ENCODE measurements around the gene MEG3. TPM values are rescaled to one million over a fixed set of nuclear protein-coding genes. Genes with fewer than 3 reads are reported as not detected.

Gene MEG3
- total RNA-seq, 1 donor from 2014 or later: 1,377 TPM

- no peak for DNase-seq
Observed at GRCh38 chr14:100881211-100882025, 55.5 kb downstream of the MEG3 start.

- no peak for DNase-seq
Observed at GRCh38 chr14:100882026-100882967, 56.4 kb downstream of the MEG3 start.

DNA sequence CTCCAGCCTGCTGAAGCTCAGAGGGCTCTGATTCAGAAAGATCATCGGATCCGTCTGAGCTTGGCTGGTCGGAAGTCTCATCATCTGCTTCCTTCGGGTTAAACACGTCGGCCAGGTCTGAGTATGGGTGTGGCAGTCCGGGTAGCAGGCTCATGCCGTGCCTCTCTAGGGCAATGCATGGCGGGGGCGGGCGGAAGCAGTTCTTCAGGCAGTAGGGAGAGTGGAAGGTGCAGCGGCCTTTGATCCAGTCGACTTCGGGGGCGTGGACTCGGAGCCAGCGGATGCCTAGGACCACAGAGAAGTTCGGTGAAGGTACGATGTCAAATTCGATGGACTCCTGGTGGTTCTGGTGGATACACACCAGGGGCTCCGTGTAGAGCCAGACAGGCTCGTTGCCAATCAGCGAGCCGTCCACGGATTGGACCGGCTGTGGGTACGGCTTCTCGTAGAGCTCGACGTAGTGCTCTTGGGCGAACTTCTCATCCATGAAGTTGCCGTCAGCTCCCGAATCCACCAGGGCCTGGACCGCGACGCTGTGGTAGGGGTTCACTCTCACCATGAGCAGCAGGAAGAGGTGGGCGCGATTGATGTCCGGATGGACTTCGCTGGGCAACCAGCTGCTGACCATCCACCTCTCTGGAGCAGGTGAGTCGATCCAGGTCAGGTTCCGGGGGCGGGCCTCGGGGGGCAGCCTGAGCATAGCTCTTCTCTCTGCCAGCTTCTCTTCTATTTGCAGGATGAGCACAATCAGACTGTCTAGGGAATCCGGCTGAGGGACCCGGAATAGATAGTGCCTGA is 57.3 kb downstream of the MEG3 start:
- no peak for DNase-seq

GRCh38 chr14:100883789-100884101 is 57.8 kb downstream of the MEG3 start:
- DNase-seq: no peak

DNA sequence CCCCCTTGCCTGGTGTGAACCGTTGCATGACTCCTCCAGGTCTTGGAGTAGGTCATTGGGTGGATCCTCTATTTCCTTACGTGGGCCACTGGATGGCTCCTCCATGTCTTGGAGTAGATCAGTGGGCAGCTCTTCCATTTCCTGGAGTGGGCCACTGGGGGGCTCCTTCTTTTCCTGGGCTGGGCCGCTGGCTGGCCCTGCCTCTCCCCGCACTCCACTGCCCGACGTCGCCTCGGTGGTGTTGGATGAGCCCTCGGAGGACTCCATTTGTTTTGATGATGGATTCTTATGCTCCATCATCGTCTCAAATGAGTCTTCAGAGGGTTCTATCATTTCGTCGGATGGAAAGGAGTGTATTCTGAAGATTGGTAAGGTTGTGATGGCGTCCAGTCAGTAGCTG is 58.5 kb downstream of the MEG3 start:
- DNase-seq: no peak

DNA sequence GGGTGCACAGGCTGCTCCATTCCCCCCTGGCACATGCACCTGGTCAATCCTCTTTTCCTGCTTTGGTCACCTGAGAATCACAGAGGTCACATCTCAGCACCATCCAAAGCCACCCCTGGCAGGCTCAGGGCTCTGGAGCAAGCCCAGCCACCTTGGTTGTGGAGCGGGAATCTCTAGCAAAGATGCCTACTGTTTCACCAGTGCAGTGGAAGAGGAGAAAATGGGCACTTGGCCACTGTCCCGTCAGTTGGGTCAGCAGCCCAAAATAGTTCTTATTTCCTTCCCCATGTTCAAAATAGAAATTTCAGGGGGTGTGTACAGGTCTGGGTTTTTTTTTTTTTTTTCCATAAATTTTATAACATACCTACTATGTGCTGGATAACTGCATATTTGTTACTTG is 59.3 kb downstream of the MEG3 start:
- no peak for DNase-seq

DNA sequence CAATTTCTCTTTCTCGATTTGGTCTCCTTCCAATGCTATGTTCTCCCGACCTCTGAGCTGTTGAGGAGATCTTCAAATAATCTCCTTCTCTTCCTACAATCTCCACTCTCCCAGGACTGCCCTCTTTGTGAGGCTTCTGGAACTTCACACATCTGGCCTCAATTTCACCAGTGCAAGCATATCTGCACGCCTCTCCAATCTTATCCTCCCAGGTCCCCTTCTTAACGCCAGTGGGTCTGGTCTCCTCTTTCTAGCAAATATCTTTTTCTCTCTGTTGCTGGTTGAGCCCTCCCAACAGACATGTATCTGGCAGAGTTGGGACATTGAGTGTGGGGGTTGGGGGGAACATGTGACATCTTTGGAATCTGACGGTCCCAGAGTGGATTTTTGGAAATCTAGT is 59.7 kb downstream of the MEG3 start:
- peak; percentile 69 for DNase-seq

DNA sequence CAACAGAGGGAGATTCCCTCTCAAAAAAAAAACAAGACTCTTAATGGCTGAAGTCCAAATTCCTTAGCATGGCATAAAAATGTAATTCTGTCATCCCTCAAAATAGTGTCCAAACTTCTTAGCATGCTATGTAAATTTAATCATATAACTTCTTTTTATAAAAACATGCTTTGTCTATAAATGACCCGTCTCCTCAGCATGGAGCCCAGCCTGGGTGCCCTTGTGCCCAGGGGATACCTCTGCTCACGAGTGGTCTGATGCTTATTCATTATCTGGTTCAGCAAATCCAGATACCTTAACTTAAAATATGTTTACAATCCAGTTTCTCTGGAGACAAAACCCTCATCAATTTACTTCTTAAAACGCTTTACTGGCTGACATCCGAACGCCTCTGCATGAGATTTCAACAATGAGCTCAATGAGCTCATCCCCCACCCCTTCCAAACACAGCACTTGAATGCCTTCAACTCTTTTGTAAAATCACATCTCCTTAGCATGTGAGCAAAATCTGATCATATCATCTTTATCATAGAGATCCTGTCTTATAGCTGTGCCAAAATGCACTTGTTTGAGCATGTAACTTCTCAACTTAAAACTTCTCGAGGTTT is 61.9 kb downstream of the MEG3 start:
- peak; percentile 75 for DNase-seq

GRCh38 chr14:100888789-100889315 is 62.9 kb downstream of the MEG3 start:
- no peak for DNase-seq

DNA sequence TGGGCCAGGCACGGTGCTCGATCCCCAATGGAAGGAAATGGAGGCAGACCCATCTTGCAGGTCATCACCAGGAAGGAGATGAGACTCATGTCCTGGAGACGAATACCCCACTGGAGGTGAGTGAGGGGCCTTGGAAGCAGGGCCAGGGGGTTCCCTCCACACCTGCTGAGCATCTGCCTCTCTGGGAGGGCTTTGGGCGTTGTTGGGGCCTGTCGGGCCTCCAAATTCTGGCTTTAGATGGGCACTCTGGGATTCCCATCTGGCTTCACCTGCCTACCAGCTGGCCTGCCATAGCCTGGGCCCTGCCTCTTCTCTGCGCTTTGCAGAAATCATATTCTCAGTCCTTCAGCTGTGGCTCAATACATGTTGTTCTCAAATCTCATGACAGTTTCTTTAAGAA is 63.7 kb downstream of the MEG3 start:
- DNase-seq: no peak

DNA sequence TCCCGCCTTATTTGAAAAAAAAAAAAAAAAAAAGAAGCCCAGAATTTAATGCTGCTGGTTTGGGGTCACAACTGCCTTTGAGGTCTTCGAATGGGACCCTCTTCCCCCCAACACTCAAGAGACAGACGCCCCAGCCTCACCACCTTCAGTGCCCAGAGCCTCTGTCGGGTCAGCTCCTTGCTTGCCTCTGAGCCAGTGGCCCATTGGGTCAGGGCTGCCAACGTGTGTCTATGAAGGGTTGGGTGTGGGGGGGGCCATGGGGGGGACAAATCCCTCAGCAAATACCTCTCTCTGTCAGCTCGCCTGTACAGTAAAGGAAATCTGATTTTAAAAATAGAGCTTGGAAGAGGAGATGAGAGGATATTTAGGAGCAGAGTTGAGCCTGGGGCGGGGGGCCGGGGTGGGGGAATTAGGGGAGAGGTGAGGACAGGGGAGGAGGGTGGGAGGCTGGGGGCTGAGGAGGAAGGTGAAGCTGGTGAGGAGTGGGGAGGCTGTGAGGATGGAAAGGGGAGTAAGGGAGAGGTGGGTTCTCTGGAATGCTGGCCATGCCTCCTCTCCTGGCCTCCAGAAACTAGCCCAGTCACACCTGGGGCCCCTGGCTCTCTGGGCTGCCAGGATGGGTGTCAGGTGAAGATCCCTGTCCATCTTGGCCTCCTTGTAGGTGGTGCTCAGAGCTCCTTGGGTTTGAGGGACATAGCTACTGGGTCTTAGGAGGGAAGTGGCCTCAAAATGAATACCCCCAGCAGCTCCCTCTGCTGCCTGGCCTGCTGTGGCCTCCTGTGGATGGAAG is 64.3 kb downstream of the MEG3 start:
- DNase-seq: no peak

DNA sequence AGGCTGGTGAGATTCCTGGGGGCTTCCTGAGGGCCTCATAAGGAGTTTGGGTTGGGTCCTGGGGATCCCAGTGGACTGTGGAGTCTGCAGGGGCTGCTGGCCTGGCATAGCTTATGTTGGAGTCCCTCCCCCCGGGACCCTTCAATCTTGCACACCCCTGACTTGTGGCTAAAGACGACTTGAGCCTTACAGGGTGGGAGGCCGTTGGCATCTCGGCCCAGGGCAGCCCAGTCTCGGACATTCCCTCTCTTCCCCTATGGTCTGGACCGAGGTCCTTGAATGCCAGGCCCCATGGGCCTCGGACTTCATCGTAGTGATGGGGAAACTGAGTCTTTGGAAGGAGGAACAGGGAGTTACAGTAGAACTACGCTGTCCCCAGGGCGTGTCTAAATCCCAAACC is 65.1 kb downstream of the MEG3 start:
- DNase-seq: no peak

DNA sequence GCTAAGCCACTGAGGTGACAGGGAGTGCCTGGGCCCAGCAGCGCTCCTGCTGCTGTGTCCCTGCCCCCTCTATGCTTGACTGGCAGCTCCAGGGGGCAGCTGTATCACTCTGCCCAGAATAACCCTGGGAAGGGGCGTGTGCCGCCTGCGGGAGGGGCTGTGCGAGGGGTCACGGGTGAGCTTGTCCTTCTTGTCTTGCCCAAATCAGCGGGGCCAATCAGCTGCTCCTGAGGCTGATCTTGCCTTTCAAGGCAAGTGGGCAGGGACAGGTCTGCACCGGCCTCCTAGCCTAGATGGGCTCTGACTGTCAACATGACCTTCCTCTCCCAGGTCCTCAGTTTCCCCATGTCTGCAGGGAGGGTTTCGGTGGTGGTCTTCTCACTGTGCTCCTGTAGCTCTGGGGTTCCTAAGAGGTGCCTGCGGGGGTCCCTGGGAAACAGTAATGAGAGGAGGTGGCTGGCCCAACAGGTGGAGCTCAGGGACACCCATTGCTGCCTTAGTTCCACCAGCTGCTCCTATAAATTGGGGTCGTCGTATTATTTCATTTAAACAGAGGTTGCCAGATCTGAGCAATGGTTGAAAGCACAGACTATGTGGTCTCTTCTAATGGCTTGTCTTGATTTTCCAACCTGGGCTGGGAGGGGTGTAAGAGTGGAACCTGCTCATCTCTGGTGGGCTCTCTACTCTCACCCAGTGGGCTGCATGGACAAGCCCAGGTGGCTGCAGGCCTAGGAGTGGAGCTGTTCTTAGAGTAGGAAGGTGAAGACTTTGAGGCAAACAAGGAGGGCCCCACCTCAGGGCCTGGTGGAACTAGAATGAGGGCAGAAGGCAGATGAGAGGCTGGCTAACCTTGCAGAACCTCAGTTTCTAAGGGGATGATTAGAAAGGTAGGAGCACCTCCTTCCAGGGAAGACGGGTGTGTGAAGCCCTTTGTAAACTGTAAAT is 65.9 kb downstream of the MEG3 start:
- no peak for DNase-seq

- no peak for DNase-seq
Observed at GRCh38 chr14:100892496-100893227, 66.7 kb downstream of the MEG3 start.

DNA sequence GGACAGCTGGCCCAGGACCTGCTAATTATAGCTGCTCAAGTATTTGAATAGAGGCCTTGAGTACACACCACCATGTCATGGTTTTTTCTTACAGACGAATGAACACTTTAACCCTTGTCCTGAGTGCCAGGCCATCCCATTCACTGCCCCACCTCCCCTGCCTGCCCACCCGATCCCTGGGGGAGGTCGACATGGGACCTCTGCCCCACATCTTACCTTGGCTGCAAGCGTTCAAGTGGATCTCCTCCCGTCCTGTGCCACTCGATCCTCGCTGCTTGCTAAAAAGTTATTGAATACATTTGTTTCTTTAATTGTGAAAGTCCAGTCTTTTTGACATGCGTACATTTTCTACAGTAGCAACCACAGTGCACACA is 67.3 kb downstream of the MEG3 start:
- no peak for DNase-seq

GRCh38 chr14:100893760-100894159 is 67.8 kb downstream of the MEG3 start:
- no peak for DNase-seq

GRCh38 chr14:100894416-100894815 is 68.5 kb downstream of the MEG3 start:
- no peak for DNase-seq

GRCh38 chr14:100895411-100895810 is 69.5 kb downstream of the MEG3 start:
- no peak for DNase-seq

GRCh38 chr14:100896369-100897060 is 70.6 kb downstream of the MEG3 start:
- peak; percentile 55 for DNase-seq

All from tongue (tissue), 2 donors.